ENCODE data around the gene MAP3K8. TPM values are rescaled to one million over a fixed set of nuclear protein-coding genes. Genes with fewer than 3 reads are reported as not detected.

The MAP3K8 gene
- total and polyA plus RNA-seq, 2 donors (not counting 1 experiment from before 2014, with no cell fraction given) = 97.0 to 99.2 TPM

- no peaks in the 10 kb centered on the region for H3K36me3 ChIP-seq (replicated peaks in 1 of 2; ENCODE audit: control extremely low read depth in 1 of 2, control insufficient read depth in 1 of 2, extremely low read depth in 1 of 2, insufficient read depth in 2 of 2, low read length in 1 of 2)
- H4K20me1 ChIP-seq (ENCODE audit: control insufficient read depth, insufficient read depth, low read length, poor library complexity, severe bottlenecking) = no peaks in the 10 kb centered on the region
- intact Hi-C loops (cut with micrococcal nuclease) = no loop called here
- H2AFZ ChIP-seq (ENCODE audit: insufficient read depth, low read depth, low read length, poor library complexity, severe bottlenecking) = no peak overlapping the region
- peaks cover 3% of the 10 kb centered on the region for H3K79me2 ChIP-seq (ENCODE audit: control insufficient read depth, insufficient read depth, low read length)
- TF ChIP-seq EZH2 (IDR thresholded peaks at IDR 0.05; ENCODE audit: borderline replicate concordance, insufficient read depth, low read depth, low read length, poor library complexity, severe bottlenecking) (no peak), CTCF (IDR thresholded peaks at IDR 0.05) (no peak)
- H3K27ac ChIP-seq (ENCODE audit: low read length in 2 of 2) = peak overlapping the region; percentile 22 to 39
- no peak overlapping the region for H3K4me2 ChIP-seq (replicated peaks; ENCODE audit: low read depth, low read length, poor library complexity, severe bottlenecking)
- Mint-ChIP-seq H3K4me3 (no peak overlapping the region), H3K27me3 (no peaks in the 10 kb centered on the region), H3K9me3 (ENCODE audit: insufficient read depth) (no peaks in the 10 kb centered on the region), H3K4me1 (peaks cover 88% of the 10 kb centered on the region), H3K27ac (peak overlapping the region; percentile 66)
- ChIA-PET CTCF (interaction anchor here (1.0 to 1.9 kb wide), 4 partner anchors 13 to 86 kb away, joined by 3 to 5 read pairs (median 4); no protein-coding TSS in a partner anchor), POLR2A (no interaction called here)
- DNase-seq = no peak
- peaks cover 89% of the 10 kb centered on the region in 2 donors for H3K4me1 ChIP-seq (ENCODE audit: control insufficient read depth in 2 of 2, insufficient read depth in 2 of 2, low read length in 2 of 2)
- H3K9ac ChIP-seq (ENCODE audit: low read length) = no peak overlapping the region
- no peaks in the 10 kb centered on the region for H3K9me3 ChIP-seq (ENCODE audit: control extremely low read depth in 1 of 3, control insufficient read depth in 2 of 3, insufficient read depth in 1 of 3, low read length in 2 of 3)
- no peak for ATAC-seq (ENCODE audit: low read depth)
- no peak overlapping the region for H3K4me3 ChIP-seq (ENCODE audit: control extremely low read depth in 1 of 5, extremely low read depth in 1 of 5, insufficient read depth in 1 of 5, low read depth in 2 of 5, low read length in 4 of 5)
- 0% methylated on average over 1 of the region's 3 CpGs for WGBS (ENCODE audit: insufficient coverage)
- no peaks in the 10 kb centered on the region for H3K27me3 ChIP-seq (replicated peaks in 1 of 4; ENCODE audit: control extremely low read depth in 1 of 4, control insufficient read depth in 3 of 4, insufficient read depth in 4 of 4, low read length in 3 of 4)
Observed at GRCh38 chr10:30500963-30501504, 67.0 kb downstream of the MAP3K8 start.

Measured in B cell (primary cell).